Muscle layer of duodenum (tissue), 2 donors: ENCODE results near the gene GJB3.
"Not testable (repeated sequence)": the region's sequence is repeated elsewhere in the genome, so short reads cannot be mapped to it uniquely, and the experiment has no call there.

Source experiments
- H3K27ac ChIP-seq: one replicate; pipeline ENCODE4 v1.7.0; 2013; ENCODE audit warnings: mild to moderate bottlenecking, low read length
- H3K27me3 ChIP-seq: one replicate; pipeline ENCODE4 v1.7.0; 2013; ENCODE audit warnings: low read depth, mild to moderate bottlenecking, control low read depth, low read length
- H3K36me3 ChIP-seq, 2 donors: one replicate each; pipeline ENCODE4 v1.7.0; 2013; ENCODE audit warnings: low read length in 2 of 2, control low read depth in 1 of 2, mild to moderate bottlenecking in 1 of 2; ENCODE audit not compliant: insufficient read depth in 2 of 2, control insufficient read depth in 1 of 2
- H3K4me1 ChIP-seq, 2 donors: one replicate each; pipeline ENCODE4 v1.7.0; 2013; ENCODE audit warnings: low read length in 2 of 2, mild to moderate bottlenecking in 2 of 2, control low read depth in 1 of 2, moderate library complexity in 1 of 2; ENCODE audit not compliant: insufficient read depth in 2 of 2, control insufficient read depth in 1 of 2
- H3K4me3 ChIP-seq, 2 donors: one replicate each; pipeline ENCODE4 v1.7.0; 2013; ENCODE audit warnings: low read length in 2 of 2, low read depth in 1 of 2, mild to moderate bottlenecking in 1 of 2
- H3K9me3 ChIP-seq, 2 donors: one replicate each; pipeline ENCODE4 v1.7.0; 2013; ENCODE audit warnings: low read length in 2 of 2, control low read depth in 1 of 2, mild to moderate bottlenecking in 1 of 2; ENCODE audit not compliant: control insufficient read depth in 1 of 2
- donor health status: healthy.

The GJB3 gene

DNA sequence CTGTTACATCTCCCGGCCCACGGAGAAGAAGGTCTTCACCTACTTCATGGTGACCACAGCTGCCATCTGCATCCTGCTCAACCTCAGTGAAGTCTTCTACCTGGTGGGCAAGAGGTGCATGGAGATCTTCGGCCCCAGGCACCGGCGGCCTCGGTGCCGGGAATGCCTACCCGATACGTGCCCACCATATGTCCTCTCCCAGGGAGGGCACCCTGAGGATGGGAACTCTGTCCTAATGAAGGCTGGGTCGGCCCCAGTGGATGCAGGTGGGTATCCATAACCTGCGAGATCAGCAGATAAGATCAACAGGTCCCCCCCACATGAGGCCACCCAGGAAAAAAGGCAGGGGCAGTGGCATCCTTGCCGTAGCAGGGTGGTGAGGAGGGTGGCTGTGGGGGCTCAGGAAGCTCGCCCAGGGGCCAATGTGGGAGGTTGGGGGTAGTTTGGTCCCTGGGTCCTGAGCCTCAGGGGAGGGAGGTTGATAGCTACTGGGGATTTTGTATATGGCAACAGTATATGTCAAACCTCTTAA, 19.2 kb upstream of the GJB3 start:
- Histone ChIP-seq H3K27me3 (no peaks in the 10 kb centered on the region), H3K4me3 (no peak overlapping the region), H3K4me1 (no peaks in the 10 kb centered on the region), H3K27ac (no peak overlapping the region), H3K9me3 (peaks cover 0 to 5% of the 10 kb centered on the region in 2 donors), H3K36me3 (no peaks in the 10 kb centered on the region)

DNA sequence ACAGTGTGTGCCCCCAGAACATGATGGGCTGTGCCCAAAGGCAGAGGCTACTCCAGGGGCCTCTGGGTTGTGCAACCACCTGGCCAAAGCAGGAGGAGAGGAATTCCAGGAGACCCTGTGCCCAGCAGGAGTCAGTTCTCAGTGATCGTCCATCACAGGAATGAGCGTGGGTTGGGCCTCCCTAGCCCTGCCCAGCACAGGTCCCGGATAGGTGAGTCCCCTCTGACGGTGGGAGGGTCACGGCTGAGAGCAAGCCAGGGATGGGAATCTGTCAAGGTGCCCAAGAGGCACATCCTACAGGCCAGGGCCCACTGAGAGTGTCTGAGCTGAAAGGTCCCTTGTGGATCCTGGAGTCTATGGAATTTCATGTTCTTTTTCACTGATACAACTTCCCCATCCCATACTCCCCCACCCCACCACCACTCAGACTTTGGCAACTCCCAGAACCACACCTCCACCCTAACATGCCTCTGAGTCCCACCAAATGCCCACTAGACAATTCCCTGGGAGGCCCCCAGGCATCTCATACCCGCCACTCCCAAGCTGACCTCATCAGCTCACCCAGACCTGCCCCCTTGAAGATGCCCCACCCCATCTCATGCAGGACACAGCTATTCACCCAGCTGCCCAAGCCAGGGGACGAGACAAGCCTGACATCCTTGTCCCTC, 18.4 kb upstream of the GJB3 start:
- H3K9me3 ChIP-seq, result peaks cover 0 to 5% of the 10 kb centered on the region in 2 donors
- H3K27ac ChIP-seq, result no peak overlapping the region
- H3K36me3 ChIP-seq, result no peaks in the 10 kb centered on the region
- H3K4me3 ChIP-seq, result no peak overlapping the region
- no peaks in the 10 kb centered on the region for H3K27me3 ChIP-seq
- H3K4me1 ChIP-seq, result no peaks in the 10 kb centered on the region

DNA sequence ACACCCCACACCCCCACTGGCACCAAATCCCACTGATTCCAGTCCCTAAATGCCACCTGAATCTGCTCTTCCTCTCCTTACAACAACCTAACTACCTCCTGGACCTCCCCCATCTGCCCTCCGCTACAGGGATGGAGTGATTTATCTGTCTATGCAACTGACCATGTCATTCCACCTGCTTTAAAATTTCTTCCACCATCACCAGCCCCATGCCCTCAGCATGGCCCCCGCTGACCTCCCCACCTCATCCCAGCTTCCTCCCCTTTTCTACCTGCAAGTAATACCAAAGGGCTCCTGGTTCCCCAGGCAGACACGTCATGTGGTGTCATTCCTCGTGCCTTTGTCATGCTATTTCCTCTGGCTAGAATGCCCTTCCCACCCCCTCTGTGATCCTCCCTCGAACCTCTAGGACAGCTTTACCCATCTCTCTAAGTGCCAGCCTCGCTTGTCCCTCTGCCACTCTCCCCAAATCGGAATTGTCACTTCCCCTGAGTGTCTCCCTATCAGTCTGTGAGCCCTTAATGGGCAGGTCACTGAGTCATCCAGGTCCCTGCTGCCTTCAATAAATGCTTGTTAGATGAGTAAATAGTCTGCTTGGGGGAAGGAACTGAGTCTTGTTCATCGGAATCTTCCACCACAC, 17.8 kb upstream of the GJB3 start:
- Histone ChIP-seq H3K9me3 (peaks cover 0 to 5% of the 10 kb centered on the region in 2 donors), H3K27ac (no peak overlapping the region), H3K4me1 (no peaks in the 10 kb centered on the region), H3K4me3 (no peak overlapping the region), H3K36me3 (no peaks in the 10 kb centered on the region), H3K27me3 (no peaks in the 10 kb centered on the region)

DNA sequence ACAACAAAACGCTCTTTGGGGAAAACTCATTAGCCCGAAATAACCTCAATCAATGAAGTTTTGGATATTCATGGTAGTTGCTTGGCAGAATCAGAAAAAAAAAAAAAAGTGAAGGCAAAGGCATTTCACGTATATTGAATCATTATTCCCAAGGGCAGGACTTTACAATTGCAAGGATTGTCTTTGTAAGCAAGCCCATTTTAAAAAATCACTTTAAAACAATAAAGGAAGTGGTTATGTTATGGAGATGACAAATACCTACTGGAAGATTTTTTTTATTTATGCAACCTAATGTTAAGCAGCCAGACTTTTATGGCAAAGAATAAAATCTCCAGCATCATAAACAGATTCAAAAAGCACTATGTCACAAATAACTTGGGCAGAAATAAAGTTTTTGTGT, 12.2 kb upstream of the GJB3 start:
- H3K4me3 ChIP-seq, result no peak overlapping the region
- H3K36me3 ChIP-seq, result no peaks in the 10 kb centered on the region
- no peaks in the 10 kb centered on the region for H3K27me3 ChIP-seq
- H3K27ac ChIP-seq, result no peak overlapping the region
- H3K9me3 ChIP-seq, result peaks cover 0 to 5% of the 10 kb centered on the region in 2 donors
- H3K4me1 ChIP-seq, result no peaks in the 10 kb centered on the region

DNA sequence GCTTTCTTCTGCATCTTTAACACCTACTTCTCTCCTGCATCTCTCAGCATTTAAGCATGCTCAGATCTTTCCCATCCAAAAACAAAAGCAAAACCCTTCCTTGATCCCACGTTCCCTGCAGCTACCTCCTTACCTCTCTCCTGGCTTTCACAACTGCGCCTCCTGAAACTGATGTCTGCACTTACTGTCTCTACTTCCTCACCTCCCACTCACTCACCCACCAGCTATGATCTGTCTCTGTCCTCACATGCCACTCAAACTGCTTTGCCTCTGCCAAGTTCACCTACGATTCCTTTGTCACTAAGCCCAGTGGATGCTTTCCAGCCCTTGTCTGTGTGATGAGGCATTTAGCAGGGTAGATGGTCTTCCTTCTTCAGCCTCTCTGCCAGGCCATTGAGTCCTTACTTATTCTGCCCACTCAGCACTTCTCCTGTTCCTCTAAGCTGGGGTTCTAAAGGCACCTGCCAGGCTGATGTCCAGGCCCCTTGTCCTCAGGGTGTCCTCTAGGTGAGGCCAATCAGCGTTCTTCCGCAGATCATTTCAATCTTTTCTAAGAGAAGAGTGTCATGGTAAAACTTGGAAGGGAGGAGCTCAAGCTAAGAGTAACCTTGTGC, 10.0 kb upstream of the GJB3 start:
- no peaks in the 10 kb centered on the region for H3K9me3 ChIP-seq
- H3K4me3 ChIP-seq, result no peak overlapping the region
- no peak overlapping the region for H3K27ac ChIP-seq
- no peaks in the 10 kb centered on the region for H3K36me3 ChIP-seq
- H3K4me1 ChIP-seq, result no peaks in the 10 kb centered on the region
- no peaks in the 10 kb centered on the region for H3K27me3 ChIP-seq

DNA sequence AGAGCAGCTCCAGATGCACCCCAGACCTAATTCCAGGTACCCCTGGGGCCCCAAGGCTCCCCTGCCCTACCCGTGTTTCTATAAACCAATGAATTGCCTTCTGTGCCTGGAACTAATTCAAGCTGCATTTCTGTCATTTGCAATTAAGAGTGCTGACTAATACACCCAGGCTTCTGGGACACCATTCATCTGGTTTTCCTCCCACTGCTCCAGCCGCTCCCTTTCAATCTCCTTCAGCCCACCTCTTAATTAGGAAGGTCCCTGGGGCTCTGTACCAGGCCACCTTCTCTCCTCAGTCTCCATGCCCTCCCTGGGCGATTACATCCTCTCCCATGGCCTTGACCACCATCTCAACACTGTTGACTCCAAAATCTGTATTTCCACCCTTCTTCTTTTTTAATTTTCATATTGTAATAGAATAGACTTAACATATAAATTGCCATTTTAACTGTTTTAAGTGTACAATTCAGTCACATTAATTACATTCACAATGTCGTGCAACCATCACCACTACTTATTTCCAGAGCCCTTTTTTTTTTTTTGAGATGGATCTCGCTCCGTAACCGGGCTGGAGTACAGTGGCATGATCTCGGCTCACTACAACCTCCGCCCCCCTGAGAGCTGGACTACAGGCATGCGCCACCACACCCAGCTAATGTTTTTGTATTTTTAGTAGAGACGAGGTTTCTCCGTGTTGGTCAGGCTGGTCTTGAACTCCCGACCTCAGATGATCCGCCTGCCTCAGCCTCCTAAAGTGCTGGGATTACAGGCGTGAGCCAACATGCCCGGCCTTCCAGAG, 9.2 kb upstream of the GJB3 start:
- Histone ChIP-seq H3K4me1 (no peaks in the 10 kb centered on the region), H3K9me3 (no peaks in the 10 kb centered on the region), H3K27ac (no peak overlapping the region), H3K4me3 (no peak overlapping the region), H3K27me3 (no peaks in the 10 kb centered on the region), H3K36me3 (no peaks in the 10 kb centered on the region)

DNA sequence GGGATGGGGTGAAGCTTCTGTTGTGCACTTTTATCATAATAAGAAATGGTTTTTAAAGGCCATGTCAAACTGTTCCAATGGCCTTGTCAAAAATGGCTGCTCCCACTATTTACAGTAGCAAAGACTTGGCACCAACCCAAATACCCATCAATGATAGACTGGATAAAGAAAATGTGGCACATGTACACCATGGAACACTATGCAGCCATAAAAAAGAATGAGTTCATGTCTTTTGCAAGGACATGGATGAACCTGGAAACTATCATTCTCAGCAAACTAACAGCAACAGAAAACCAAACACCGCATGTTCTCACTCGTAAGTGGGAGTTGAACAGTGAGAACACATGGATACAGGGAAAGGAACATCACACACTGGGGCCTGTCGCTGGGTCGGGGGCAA, 7.9 kb upstream of the GJB3 start:
- not testable (repeated sequence) for H3K4me1 ChIP-seq, H3K9me3 ChIP-seq, H3K4me3 ChIP-seq, H3K27me3 ChIP-seq, H3K27ac ChIP-seq, H3K36me3 ChIP-seq

DNA sequence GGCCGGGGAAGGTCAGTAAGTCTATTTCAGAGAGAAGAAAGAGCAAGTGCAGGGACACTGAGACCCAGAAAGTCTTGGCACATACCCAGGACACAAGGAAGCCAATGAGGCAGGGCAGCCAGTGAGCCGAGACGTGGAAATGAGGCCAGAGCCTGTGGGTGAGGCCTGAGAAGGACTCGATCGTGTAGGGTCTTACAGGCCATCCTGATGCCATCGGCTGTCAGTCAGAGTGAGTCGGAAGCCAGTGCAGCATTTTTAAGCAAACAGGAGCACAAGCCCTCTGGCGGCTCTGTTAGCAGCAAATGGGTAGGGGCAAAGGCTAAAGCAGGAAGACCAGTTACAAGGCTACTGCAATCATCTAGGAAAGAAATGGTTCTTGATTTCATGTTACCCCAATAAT, 6.1 kb upstream of the GJB3 start:
- Histone ChIP-seq H3K4me3 (no peak overlapping the region), H3K27ac (no peak overlapping the region), H3K36me3 (no peaks in the 10 kb centered on the region), H3K27me3 (no peaks in the 10 kb centered on the region), H3K9me3 (no peaks in the 10 kb centered on the region), H3K4me1 (no peaks in the 10 kb centered on the region)

DNA sequence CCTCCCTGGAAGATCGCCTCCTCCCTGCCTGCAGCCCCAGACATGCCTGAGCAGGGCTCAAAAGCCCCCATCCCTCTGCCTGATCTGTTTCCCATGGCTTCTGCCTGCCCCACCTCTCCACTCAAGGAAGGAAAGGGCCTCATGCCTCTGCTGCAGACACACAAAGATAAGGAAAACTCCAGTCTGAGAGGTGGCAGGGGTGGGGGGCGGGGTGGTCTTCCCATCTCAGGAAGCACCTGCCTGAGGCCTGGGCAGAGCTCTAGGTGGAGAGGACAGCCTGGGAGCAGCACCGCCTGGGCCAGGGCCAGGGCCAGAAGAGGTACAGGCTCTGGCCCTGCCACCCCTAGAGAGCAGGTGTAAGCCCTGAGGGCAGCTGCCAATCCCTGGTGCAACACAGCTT, 4.1 kb upstream of the GJB3 start:
- H3K27me3 ChIP-seq, result peaks cover 9% of the 10 kb centered on the region
- H3K4me3 ChIP-seq, result no peak overlapping the region
- peaks cover 0 to 11% of the 10 kb centered on the region in 2 donors for H3K4me1 ChIP-seq
- H3K36me3 ChIP-seq, result no peaks in the 10 kb centered on the region
- H3K9me3 ChIP-seq, result no peaks in the 10 kb centered on the region
- no peak overlapping the region for H3K27ac ChIP-seq

DNA sequence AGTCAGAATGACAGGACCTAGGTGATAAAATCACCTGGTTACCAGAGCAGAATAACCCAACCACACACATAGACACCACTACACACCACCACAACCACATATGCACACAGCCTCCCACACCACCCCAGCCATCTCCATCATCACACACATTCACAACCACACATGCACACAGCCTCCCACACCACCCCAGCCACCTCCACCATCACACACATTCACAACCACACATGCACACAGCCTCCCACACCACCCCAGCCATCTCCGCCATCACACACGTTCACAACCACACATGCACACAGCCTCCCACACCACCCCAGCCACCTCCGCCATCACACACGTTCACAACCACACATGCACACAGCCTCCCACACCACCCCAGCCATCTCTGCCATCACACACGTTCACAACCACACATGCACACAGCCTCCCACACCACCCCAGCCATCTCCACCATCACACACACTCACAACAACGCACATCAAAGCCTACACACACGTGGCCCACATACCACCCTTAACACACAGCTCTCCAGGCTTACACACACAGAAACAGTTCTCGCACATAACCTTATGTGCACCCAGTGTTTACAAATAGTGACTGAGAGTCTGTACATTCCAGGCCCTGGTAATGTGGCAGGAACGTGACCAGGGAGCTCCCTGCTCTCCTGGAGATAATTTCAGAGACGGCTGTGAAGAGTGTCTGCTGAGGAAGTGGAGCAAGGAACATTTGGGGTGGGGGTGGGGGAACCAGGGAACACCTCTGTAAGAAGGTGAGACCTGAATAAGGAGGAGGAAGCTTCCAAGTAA, 3.3 kb upstream of the GJB3 start:
- Histone ChIP-seq H3K4me3 (no peak overlapping the region), H3K27me3 (peaks cover 16% of the 10 kb centered on the region), H3K27ac (no peak overlapping the region), H3K9me3 (no peaks in the 10 kb centered on the region), H3K4me1 (peaks cover 0 to 12% of the 10 kb centered on the region in 2 donors), H3K36me3 (no peaks in the 10 kb centered on the region)
